GM18517 (cell line): ENCODE results near the gene CDYL2.

Source experiments
- ATAC-seq: cut with Tn5 transposase; IDR thresholded peaks from one replicate; pipeline ENCODE4 v1.9.1; 2021; ENCODE audit warnings: mild to moderate bottlenecking, moderate library complexity; ENCODE audit not compliant: unreplicated experiment

CDYL2 gene

DNA sequence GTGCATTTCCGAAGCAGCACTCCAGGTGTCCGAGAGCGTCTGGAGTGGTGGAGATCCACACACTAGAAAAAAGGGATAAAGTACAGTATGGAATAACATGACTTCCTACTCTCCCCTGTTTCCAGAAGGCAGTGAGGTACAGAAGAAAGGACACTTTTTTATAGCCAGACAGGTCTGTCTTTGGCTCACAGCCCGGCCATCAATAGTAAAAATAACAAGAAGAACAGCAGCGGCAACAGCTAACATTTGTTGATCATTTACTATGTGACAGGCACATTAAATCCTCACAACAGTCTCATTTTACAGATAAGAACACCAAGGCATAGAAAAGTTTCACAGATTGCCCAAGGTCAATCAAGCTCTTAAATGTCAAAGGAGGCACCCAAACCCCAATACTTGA lies 247.4 kb downstream of the CDYL2 start:
- ATAC-seq: no peak

DNA sequence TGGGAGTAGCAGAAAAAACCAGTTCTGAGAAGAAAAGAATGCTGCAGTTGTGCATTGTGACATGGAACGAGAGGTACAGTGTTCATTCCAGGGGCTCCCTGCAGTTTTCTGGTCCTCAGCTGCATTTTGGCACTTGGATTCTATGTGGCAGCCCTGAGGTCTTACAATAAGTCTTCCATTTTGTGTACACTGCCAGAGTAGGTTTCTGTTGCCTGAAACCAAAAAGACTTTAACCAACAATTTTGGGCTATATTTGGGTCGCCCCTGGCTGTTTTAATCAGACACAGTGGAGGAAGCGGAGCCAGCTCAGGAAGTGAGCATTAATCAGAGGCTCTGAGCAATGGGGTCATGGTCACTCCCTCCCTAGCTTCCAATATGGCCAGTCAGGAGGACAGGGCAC lies 247.9 kb downstream of the CDYL2 start:
- ATAC-seq: no peak

- no peak for ATAC-seq
Observed at GRCh38 chr16:80554033-80554432, 250.4 kb downstream of the CDYL2 start.

- ATAC-seq: no peak
Observed at GRCh38 chr16:80552277-80552676, 252.1 kb downstream of the CDYL2 start.
